SU-DHL-6 (cell line): ENCODE results near the gene CDKL5.

ENCODE experiments used
- CTCF ChIP-seq: fragments of 200-600 bp; sonication (generic); IDR thresholded peaks from one replicate; pipeline ENCODE4 v1.5.1; 2017; ENCODE audit warnings: antibody characterized with exemption, mild to moderate bottlenecking, low read length, moderate library complexity; ENCODE audit not compliant: insufficient read depth, poor library complexity, severe bottlenecking
- EZH2phosphoT487 ChIP-seq: fragments of 200-600 bp; sonication (generic), shearing (Covaris generic); conservative IDR thresholded peaks from 2 replicates; pipeline ENCODE4 v1.6.1; 2018; ENCODE audit warnings: mild to moderate bottlenecking, antibody characterized with exemption, low read length, moderate library complexity, mixed read lengths

- TF ChIP-seq EZH2phosphoT487 = no peak
- TF ChIP-seq CTCF = no peak
These were observed 229.7 kb downstream of the CDKL5 start for GRCh38 chrX:18654875-18655836.
